ENCODE data around the gene FAN1.

FAN1 gene

DNA sequence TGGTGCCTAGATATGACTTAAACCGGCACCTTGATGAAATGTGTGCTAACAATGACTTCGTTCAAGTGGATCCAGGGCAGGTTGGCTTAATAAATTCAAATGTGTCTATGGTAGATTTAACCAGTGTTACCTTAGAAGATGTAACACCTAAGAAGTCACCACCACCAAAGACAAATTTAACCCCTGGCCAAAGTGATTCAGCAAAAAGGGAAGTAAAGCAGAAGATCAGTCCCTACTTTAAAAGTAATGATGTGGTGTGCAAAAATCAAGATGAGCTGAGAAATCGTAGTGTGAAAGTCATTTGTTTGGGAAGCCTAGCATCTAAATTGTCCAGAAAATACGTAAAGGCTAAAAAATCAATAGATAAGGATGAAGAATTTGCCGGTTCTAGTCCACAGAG lies 1.1 kb downstream of the FAN1 start:
- DNase-seq (ENCODE audit: low spot score): no peak
- H3K36me3 ChIP-seq (ENCODE audit: low read depth): peaks cover 44% of the 10 kb centered on the region
- TF ChIP-seq, protein P1, sequence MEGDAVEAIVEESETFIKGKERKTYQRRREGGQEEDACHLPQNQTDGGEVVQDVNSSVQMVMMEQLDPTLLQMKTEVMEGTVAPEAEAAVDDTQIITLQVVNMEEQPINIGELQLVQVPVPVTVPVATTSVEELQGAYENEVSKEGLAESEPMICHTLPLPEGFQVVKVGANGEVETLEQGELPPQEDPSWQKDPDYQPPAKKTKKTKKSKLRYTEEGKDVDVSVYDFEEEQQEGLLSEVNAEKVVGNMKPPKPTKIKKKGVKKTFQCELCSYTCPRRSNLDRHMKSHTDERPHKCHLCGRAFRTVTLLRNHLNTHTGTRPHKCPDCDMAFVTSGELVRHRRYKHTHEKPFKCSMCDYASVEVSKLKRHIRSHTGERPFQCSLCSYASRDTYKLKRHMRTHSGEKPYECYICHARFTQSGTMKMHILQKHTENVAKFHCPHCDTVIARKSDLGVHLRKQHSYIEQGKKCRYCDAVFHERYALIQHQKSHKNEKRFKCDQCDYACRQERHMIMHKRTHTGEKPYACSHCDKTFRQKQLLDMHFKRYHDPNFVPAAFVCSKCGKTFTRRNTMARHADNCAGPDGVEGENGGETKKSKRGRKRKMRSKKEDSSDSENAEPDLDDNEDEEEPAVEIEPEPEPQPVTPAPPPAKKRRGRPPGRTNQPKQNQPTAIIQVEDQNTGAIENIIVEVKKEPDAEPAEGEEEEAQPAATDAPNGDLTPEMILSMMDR (IDR thresholded peaks at IDR 0.05; ENCODE audit: poor library complexity, severe bottlenecking): no peak
- no peaks in the 10 kb centered on the region for H3K27me3 ChIP-seq (ENCODE audit: insufficient read depth, poor library complexity, severe bottlenecking)
- no peaks in the 10 kb centered on the region for H3K9me3 ChIP-seq (ENCODE audit: severe bottlenecking)
- H3K27ac ChIP-seq (ENCODE audit: poor library complexity, severe bottlenecking): no peak overlapping the region
- H3K4me3 ChIP-seq (ENCODE audit: severe bottlenecking): no peak overlapping the region
- no peak for ATAC-seq (ENCODE audit: low read depth)
- peaks cover 7% of the 10 kb centered on the region for H3K4me1 ChIP-seq (ENCODE audit: insufficient read depth, poor library complexity, severe bottlenecking)

DNA sequence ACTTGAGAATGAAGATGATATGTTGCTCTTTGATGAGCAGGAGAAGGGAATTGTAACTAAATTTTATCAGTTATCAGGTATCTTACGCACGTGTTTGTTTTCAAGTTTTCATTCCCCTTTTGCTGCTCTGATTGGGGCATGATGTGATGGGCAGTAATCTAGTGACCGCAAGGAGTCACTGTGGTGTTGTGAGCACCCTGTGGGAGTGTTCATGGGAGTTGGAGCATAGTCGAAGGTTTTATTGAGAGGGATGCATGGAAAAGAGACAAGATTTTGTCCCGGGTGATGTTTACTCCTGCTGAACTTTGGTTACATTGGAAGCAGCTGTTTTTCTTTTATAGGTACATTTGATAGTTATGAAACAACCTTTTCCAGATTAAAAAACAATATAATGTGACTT lies 2.1 kb downstream of the FAN1 start:
- DNase-seq (ENCODE audit: low spot score) (no peak), ATAC-seq (ENCODE audit: low read depth) (no peak)
- Histone ChIP-seq H3K4me1 (ENCODE audit: insufficient read depth, poor library complexity, severe bottlenecking) (peaks cover 7% of the 10 kb centered on the region), H3K36me3 (ENCODE audit: low read depth) (peaks cover 54% of the 10 kb centered on the region), H3K9me3 (ENCODE audit: severe bottlenecking) (no peaks in the 10 kb centered on the region), H3K27ac (ENCODE audit: poor library complexity, severe bottlenecking) (no peak overlapping the region), H3K27me3 (ENCODE audit: insufficient read depth, poor library complexity, severe bottlenecking) (no peaks in the 10 kb centered on the region), H3K4me3 (ENCODE audit: severe bottlenecking) (no peak overlapping the region)
- TF ChIP-seq, protein P1 (IDR thresholded peaks at IDR 0.05; ENCODE audit: poor library complexity, severe bottlenecking): peak; percentile 61

DNA sequence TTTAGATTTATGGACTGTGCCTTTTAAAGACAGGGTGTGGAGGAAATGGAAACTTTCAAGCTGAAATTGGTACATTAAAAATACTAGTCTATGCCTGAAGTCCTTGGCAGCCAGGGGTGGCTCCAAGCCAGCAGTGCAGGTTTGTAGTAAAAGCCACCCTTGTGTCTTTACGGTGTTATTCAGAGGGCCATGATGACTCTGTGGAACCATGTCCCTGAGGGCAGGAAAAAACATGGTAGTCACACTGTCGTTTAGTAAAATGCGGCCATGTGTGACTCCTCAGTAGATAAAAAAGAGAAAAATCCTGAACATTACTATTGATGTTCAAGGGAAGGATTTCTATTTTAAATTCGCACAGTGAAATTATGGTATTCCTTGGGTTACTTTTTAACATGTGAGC lies 2.7 kb downstream of the FAN1 start:
- Histone ChIP-seq H3K27me3 (ENCODE audit: insufficient read depth, poor library complexity, severe bottlenecking) (no peaks in the 10 kb centered on the region), H3K27ac (ENCODE audit: poor library complexity, severe bottlenecking) (no peak overlapping the region), H3K4me3 (ENCODE audit: severe bottlenecking) (no peak overlapping the region), H3K9me3 (ENCODE audit: severe bottlenecking) (no peaks in the 10 kb centered on the region), H3K36me3 (ENCODE audit: low read depth) (peaks cover 59% of the 10 kb centered on the region), H3K4me1 (ENCODE audit: insufficient read depth, poor library complexity, severe bottlenecking) (peaks cover 7% of the 10 kb centered on the region)
- ATAC-seq (ENCODE audit: low read depth) (no peak), DNase-seq (ENCODE audit: low spot score) (no peak)
- TF ChIP-seq, protein P1 (IDR thresholded peaks at IDR 0.05; ENCODE audit: poor library complexity, severe bottlenecking): no peak

DNA sequence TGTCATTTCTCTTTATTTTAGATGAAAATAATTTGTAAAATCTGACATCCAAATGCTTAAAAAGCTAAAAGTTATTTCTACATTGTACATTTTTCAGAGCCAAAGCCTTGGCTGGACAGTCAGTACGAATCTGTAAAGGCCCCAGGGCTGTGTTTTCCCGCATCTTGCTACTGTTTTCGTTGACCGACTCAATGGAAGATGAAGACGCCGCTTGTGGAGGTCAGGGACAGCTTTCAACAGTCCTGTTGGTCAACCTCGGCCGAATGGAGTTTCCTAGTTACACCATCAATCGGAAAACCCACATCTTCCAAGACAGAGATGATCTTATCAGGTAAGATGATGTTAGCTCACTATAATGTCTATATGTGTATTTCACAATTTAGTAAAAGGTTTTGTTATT lies 10.0 kb downstream of the FAN1 start:
- TF ChIP-seq, protein P1 (IDR thresholded peaks at IDR 0.05; ENCODE audit: poor library complexity, severe bottlenecking): no peak
- Histone ChIP-seq H3K27me3 (ENCODE audit: insufficient read depth, poor library complexity, severe bottlenecking) (no peaks in the 10 kb centered on the region), H3K27ac (ENCODE audit: poor library complexity, severe bottlenecking) (no peak overlapping the region), H3K4me3 (ENCODE audit: severe bottlenecking) (no peak overlapping the region), H3K36me3 (ENCODE audit: low read depth) (peaks cover 96% of the 10 kb centered on the region), H3K4me1 (ENCODE audit: insufficient read depth, poor library complexity, severe bottlenecking) (no peaks in the 10 kb centered on the region), H3K9me3 (ENCODE audit: severe bottlenecking) (no peaks in the 10 kb centered on the region)
- ATAC-seq (ENCODE audit: low read depth): no peak
- no peak for DNase-seq (ENCODE audit: low spot score)

DNA sequence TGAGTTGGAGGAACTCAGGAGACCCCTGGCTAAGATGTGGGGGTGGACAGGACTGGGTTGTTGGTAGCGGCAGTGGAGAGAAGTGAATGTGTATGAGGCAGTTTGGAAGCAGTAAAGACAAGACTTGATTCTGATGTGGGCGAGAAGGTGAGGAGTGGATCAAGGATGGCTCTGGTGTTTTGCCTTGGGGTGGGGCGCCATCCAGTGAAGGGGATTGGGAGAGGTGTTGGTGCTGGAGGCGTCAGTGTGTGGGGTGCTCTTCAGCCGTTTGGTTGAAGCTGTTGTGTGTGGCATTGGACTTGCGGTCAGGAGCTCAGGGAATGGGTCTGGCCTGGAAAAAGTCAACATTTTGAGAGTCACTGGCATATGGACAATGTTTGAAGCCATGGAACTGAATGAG lies 13.3 kb downstream of the FAN1 start:
- Histone ChIP-seq H3K27ac (ENCODE audit: poor library complexity, severe bottlenecking) (no peak overlapping the region), H3K4me1 (ENCODE audit: insufficient read depth, poor library complexity, severe bottlenecking) (no peaks in the 10 kb centered on the region), H3K9me3 (ENCODE audit: severe bottlenecking) (no peaks in the 10 kb centered on the region), H3K36me3 (ENCODE audit: low read depth) (peaks cover 93% of the 10 kb centered on the region), H3K4me3 (ENCODE audit: severe bottlenecking) (no peak overlapping the region), H3K27me3 (ENCODE audit: insufficient read depth, poor library complexity, severe bottlenecking) (no peaks in the 10 kb centered on the region)
- TF ChIP-seq, protein P1 (IDR thresholded peaks at IDR 0.05; ENCODE audit: poor library complexity, severe bottlenecking): no peak
- ATAC-seq (ENCODE audit: low read depth): no peak
- no peak for DNase-seq (ENCODE audit: low spot score)
